ENCODE results near the gene DOCK3.

GRCh38 chr3:51395493-51396213 lies 720.9 kb downstream of the DOCK3 start:
- no peak for TF ChIP-seq POLR2A (IDR thresholded peaks at IDR 0.05)
- TF ChIP-seq, protein P1, sequence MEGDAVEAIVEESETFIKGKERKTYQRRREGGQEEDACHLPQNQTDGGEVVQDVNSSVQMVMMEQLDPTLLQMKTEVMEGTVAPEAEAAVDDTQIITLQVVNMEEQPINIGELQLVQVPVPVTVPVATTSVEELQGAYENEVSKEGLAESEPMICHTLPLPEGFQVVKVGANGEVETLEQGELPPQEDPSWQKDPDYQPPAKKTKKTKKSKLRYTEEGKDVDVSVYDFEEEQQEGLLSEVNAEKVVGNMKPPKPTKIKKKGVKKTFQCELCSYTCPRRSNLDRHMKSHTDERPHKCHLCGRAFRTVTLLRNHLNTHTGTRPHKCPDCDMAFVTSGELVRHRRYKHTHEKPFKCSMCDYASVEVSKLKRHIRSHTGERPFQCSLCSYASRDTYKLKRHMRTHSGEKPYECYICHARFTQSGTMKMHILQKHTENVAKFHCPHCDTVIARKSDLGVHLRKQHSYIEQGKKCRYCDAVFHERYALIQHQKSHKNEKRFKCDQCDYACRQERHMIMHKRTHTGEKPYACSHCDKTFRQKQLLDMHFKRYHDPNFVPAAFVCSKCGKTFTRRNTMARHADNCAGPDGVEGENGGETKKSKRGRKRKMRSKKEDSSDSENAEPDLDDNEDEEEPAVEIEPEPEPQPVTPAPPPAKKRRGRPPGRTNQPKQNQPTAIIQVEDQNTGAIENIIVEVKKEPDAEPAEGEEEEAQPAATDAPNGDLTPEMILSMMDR (IDR thresholded peaks at IDR 0.05) = no peak
- no peak for TF ChIP-seq POLR2AphosphoS5 (IDR thresholded peaks at IDR 0.05; ENCODE audit: insufficient read depth in 1 of 2, low read depth in 1 of 2)

Data from vagina (tissue), 2 donors.